Sigmoid colon (tissue), 4 donors: Measurements from ENCODE around the gene CDK11B.

ENCODE experiments used
- CTCF ChIP-seq, 4 experiments: fragments of 450-650 bp in 3 of 4; fragments of 200-600 bp in 1 of 4; IDR thresholded peaks; one replicate each; pipeline ENCODE4 v1.5.1; 2016 to 2019; ENCODE audit warnings: antibody characterized with exemption in 4 of 4, mild to moderate bottlenecking in 3 of 4, moderate library complexity in 2 of 4
- EP300 ChIP-seq, 4 donors: sonication (generic); formaldehyde crosslinking; IDR thresholded peaks; one replicate each; pipeline ENCODE4 v1.6.1; 2017; ENCODE audit warnings: antibody characterized with exemption in 4 of 4
- POLR2A ChIP-seq, 2 donors: fragments of 450-650 bp; IDR thresholded peaks; one replicate each; pipeline ENCODE4 v1.6.1; 2016; ENCODE audit warnings: antibody characterized with exemption in 2 of 2, mild to moderate bottlenecking in 2 of 2, moderate library complexity in 2 of 2
- POLR2AphosphoS5 ChIP-seq, 4 donors: sonication (generic); formaldehyde crosslinking; IDR thresholded peaks; one replicate each; pipeline ENCODE4 v1.6.1; 2017; ENCODE audit warnings: antibody characterized with exemption in 4 of 4

GRCh38 chr1:1616045-1616790 lies 42.6 kb downstream of the CDK11B start:
- TF ChIP-seq CTCF (IDR thresholded peaks at IDR 0.05) (no peak), POLR2A (IDR thresholded peaks at IDR 0.05) (no peak), EP300 (IDR thresholded peaks at IDR 0.05) (no peak), POLR2AphosphoS5 (IDR thresholded peaks at IDR 0.05) (no peak)
